Endothelial cell of umbilical vein (primary cell): ENCODE measurements around the gene TOB1. TPM values are rescaled to one million over a fixed set of nuclear protein-coding genes. Genes with fewer than 3 reads are reported as not detected.

ENCODE experiments used
- polyA plus RNA-seq, 4 experiments: library from polyadenylated mRNA; depleted of rRNA in 3 of 4; stranded (reverse) in 3 of 4; unstranded in 1 of 4; fragments of >200 nt; gene quantifications; 2 replicates each; pipeline versions ENCODE4 v1.2.1 to v1.2.3, GENCODE V29; 2011 to 2012; ENCODE audit warnings: missing spikeins in 1 of 4
- total RNA-seq: library from RNA; stranded (reverse); gene quantifications from 2 replicates; pipeline ENCODE4 v1.2.3, GENCODE V29; 2021

Gene TOB1
- total and polyA plus RNA-seq, 2 donors (not counting 3 experiments of a cell fraction or from before 2014, with no cell fraction given), result 3.3 to 12.9 TPM

Other genes with a start within 250 kb of the TOB1 start
- 1.1 and 2.1 TPM in 2 replicates for gene ABCC3, start 231.5 kb downstream of the TOB1 start, total RNA-seq
- 2.6 and 4.2 TPM in 2 replicates for gene ABCC3, start 231.5 kb downstream of the TOB1 start, polyA plus RNA-seq
- 55.0 and 56.0 TPM in 2 replicates for gene ANKRD40, start 158.4 kb downstream of the TOB1 start, total RNA-seq
- 24.3 and 24.5 TPM in 2 replicates for gene ANKRD40, start 158.4 kb downstream of the TOB1 start, polyA plus RNA-seq
- gene LUC7L3, start 146.8 kb downstream of the TOB1 start, total RNA-seq, result 111 and 113 TPM in 2 replicates
- 42.3 and 70.9 TPM in 2 replicates for gene LUC7L3, start 146.8 kb downstream of the TOB1 start, polyA plus RNA-seq
- gene ANKRD40CL, start 98.8 kb downstream of the TOB1 start, total RNA-seq, result not detected in 2 replicates
- not detected in 2 replicates for gene ANKRD40CL, start 98.8 kb downstream of the TOB1 start, polyA plus RNA-seq
- gene WFIKKN2, start 30.8 kb downstream of the TOB1 start, total RNA-seq, result not detected in 2 replicates
- 0.03 TPM in 1 of 2 replicates, not detected in the other for gene WFIKKN2, start 30.8 kb downstream of the TOB1 start, polyA plus RNA-seq